WTC11 (cell line): ENCODE results near the gene MAP1B. TPM values are rescaled to one million over a fixed set of nuclear protein-coding genes. Genes with fewer than 3 reads are reported as not detected.

Source experiments
- ATAC-seq: fragments of 200-7000 bp; cut with Tn5 transposase; 2 replicates; pipeline ENCODE4 v1.10.0; 2021; ENCODE audit warnings: mild to moderate bottlenecking, moderate library complexity
- CTCF ChIA-PET: fragments of 300-600 bp; sonication (Branson Sonifier 250); formaldehyde crosslinking; loops from one replicate; lab custom pipeline; 2021; ENCODE audit warnings: antibody characterized with exemption; lab: Charles Lee
- POLR2A ChIA-PET: fragments of 350-600 bp; sonication (Branson Sonifier 250); formaldehyde crosslinking; loops from one replicate; lab custom pipeline; 2021; ENCODE audit warnings: antibody characterized with exemption; lab: Charles Lee
- DNase-seq: peaks from one replicate; pipeline ENCODE4 v3.0.0; 2021; ENCODE audit warnings: low spot score
- H3K27ac Mint-ChIP-seq: 2 replicates; pipeline ENCODE4 v1.8.0; 2021; ENCODE audit warnings: mixed read lengths
- H3K27me3 Mint-ChIP-seq: 2 replicates; pipeline ENCODE4 v1.8.0; 2021; ENCODE audit warnings: low read depth, mild to moderate bottlenecking, moderate library complexity, mixed read lengths
- H3K36me3 Mint-ChIP-seq: 2 replicates; pipeline ENCODE4 v1.8.0; 2021; ENCODE audit warnings: mixed read lengths
- H3K4me1 Mint-ChIP-seq: 2 replicates; pipeline ENCODE4 v1.8.0; 2022; ENCODE audit warnings: mixed read lengths
- H3K4me3 Mint-ChIP-seq: 2 replicates; pipeline ENCODE4 v1.8.0; 2021; ENCODE audit warnings: mild to moderate bottlenecking, moderate library complexity, mixed read lengths
- H3K9me3 Mint-ChIP-seq: 2 replicates; pipeline ENCODE4 v1.8.0; 2021; ENCODE audit warnings: mixed read lengths
- ELF4 ChIP-seq: sonication (generic); formaldehyde crosslinking; IDR thresholded peaks from 2 replicates; pipeline ENCODE4 v1.8.1; 2022; ENCODE audit warnings: low read depth, mild to moderate bottlenecking, moderate library complexity, missing genetic modification reagents
- ESRRA ChIP-seq: sonication (generic); formaldehyde crosslinking; IDR thresholded peaks from 2 replicates; pipeline ENCODE4 v1.8.1; 2022; ENCODE audit warnings: mild to moderate bottlenecking, missing genetic modification reagents, borderline replicate concordance
- ETV6 ChIP-seq: sonication (generic); formaldehyde crosslinking; IDR thresholded peaks from 2 replicates; pipeline ENCODE4 v1.8.1; 2022; ENCODE audit warnings: mild to moderate bottlenecking, missing genetic modification reagents
- JUN ChIP-seq: sonication (generic); formaldehyde crosslinking; IDR thresholded peaks from 2 replicates; pipeline ENCODE4 v1.8.0; 2023; ENCODE audit warnings: mild to moderate bottlenecking, missing genetic modification reagents
- MXD4 ChIP-seq: fragments of 250-450 bp; sonication (Bioruptor Pico); IDR thresholded peaks from 2 replicates; pipeline ENCODE4 v1.8.0; 2021; ENCODE audit warnings: mild to moderate bottlenecking, moderate library complexity, borderline replicate concordance
- NFYB ChIP-seq: sonication (generic); formaldehyde crosslinking; conservative IDR thresholded peaks from 2 replicates; pipeline ENCODE4 v1.8.0; 2022; ENCODE audit warnings: low read depth, missing genetic modification reagents
- NR2C2 ChIP-seq: sonication (generic); formaldehyde crosslinking; IDR thresholded peaks from 2 replicates; pipeline ENCODE4 v1.8.0; 2022; ENCODE audit warnings: mild to moderate bottlenecking, missing genetic modification reagents
- RORB ChIP-seq: fragments of 250-450 bp; sonication (Bioruptor Pico); IDR thresholded peaks from 2 replicates; pipeline ENCODE4 v1.9.0; 2021; ENCODE audit warnings: mild to moderate bottlenecking
- ZBTB21 ChIP-seq: sonication (generic); formaldehyde crosslinking; IDR thresholded peaks from 2 replicates; pipeline ENCODE4 v1.8.1; 2023; ENCODE audit warnings: mild to moderate bottlenecking, missing genetic modification reagents, borderline replicate concordance
- ZNF219 ChIP-seq: sonication (generic); formaldehyde crosslinking; IDR thresholded peaks from 2 replicates; pipeline ENCODE4 v1.8.0; 2023; ENCODE audit warnings: missing genetic modification reagents, mild to moderate bottlenecking, borderline replicate concordance
- total RNA-seq: library from RNA; stranded (reverse); gene quantifications from 3 replicates; pipeline ENCODE4 v1.2.3, GENCODE V29; 2021
- TF ChIP-seq, protein P1 (sequence below): sonication (generic); formaldehyde crosslinking; IDR thresholded peaks from 2 replicates; pipeline ENCODE4 v1.8.0; 2023; ENCODE audit warnings: mild to moderate bottlenecking, missing genetic modification reagents
- TF ChIP-seq, protein P2 (sequence below): sonication (generic); formaldehyde crosslinking; IDR thresholded peaks from 2 replicates; pipeline ENCODE4 v1.8.1; 2023; ENCODE audit warnings: mild to moderate bottlenecking, missing genetic modification reagents, borderline replicate concordance

MAP1B gene
- total RNA-seq, 1 experiment from 2014 or later = 95.0 TPM

DNA sequence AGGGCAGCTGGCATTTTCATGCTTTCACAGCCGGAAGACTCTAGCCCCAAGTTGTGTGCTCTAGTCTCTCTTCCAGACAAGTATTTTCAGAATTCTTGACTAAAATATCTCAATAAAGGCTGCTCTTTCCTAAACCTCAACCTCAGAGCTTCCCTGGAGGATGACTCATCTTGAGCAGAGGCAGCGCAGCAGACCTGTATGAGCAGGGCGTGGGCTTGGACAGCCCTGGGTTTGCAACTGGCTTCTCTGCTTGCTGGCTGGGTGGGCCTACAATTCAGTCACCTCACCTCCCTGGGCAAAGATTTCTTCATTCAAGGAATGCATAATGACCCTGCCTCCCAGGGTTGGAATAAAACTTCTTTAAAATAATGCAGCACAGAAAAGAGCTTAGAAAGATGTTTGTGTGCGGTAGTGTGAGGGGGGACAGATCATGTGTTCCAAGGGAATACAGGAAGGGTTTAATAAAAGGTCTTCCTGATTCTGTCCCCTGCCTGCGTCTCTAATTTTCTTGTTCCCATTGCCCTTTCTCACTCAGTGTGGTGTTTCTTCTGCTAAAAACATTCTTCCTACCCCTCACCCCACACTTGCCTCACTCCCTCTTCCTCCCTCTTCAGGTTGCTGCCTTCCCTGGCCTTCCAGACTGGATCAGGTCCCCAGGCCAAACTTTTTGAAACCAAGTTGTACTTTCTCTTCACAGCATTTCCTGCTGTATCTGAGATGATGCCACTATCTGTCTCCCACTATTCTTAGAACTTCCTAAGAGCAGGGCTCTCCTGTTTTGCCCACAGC is 39.4 kb upstream of the MAP1B start (continued):
- TF ChIP-seq, protein P1, sequence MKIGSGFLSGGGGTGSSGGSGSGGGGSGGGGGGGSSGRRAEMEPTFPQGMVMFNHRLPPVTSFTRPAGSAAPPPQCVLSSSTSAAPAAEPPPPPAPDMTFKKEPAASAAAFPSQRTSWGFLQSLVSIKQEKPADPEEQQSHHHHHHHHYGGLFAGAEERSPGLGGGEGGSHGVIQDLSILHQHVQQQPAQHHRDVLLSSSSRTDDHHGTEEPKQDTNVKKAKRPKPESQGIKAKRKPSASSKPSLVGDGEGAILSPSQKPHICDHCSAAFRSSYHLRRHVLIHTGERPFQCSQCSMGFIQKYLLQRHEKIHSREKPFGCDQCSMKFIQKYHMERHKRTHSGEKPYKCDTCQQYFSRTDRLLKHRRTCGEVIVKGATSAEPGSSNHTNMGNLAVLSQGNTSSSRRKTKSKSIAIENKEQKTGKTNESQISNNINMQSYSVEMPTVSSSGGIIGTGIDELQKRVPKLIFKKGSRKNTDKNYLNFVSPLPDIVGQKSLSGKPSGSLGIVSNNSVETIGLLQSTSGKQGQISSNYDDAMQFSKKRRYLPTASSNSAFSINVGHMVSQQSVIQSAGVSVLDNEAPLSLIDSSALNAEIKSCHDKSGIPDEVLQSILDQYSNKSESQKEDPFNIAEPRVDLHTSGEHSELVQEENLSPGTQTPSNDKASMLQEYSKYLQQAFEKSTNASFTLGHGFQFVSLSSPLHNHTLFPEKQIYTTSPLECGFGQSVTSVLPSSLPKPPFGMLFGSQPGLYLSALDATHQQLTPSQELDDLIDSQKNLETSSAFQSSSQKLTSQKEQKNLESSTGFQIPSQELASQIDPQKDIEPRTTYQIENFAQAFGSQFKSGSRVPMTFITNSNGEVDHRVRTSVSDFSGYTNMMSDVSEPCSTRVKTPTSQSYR = no peak
- TF ChIP-seq ZNF219 = no peak
- no peak for TF ChIP-seq ELF4 (CRISPR knock-in tag)

DNA sequence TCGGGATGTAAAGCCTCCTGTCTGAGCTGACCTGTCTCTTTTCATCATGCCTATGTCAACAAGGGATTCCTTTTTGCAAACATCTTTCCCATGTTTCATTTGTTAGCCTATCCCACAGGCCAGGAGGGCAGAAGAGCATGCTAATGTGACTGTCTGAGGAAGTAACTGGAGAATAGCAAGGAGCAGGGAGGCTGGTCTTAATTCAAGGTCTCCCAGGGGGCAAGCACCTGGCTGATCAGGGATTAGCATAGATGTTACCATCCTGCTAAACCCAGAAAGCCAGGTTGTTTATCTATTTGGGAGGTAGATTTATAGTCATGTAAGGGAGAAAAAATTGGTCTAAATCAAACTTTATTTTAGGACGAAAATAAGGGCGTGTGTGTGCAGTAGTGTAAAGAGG is 36.7 kb upstream of the MAP1B start:
- CTCF ChIA-PET = no interaction called here
- H3K27me3 Mint-ChIP-seq = no peaks in the 10 kb centered on the region

DNA sequence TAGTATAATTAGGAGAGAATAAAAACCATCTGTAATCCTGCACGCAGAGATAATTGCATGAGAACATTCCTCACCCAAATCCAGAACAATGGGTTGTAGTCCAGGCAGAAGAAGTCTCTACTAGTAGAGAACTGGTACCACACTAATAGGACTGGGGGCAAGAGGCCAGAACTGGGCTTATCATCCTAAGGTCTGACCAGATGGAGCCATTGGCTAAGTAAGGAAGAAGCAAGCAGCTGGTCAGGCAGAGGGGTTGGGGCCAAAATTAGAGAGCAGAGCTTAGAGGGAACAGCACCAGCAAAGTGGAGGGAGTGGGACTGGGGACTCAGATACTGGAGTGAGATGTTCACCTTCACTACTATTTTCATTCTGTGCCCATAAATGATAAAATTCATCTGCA is 35.4 kb upstream of the MAP1B start:
- Mint-ChIP-seq H3K4me1 (peaks cover 35% of the 10 kb centered on the region), H3K36me3 (no peaks in the 10 kb centered on the region)
- TF ChIP-seq JUN (CRISPR knock-in tag) (no peak), RORB (CRISPR knock-in tag) (no peak)
- TF ChIP-seq, protein P2, sequence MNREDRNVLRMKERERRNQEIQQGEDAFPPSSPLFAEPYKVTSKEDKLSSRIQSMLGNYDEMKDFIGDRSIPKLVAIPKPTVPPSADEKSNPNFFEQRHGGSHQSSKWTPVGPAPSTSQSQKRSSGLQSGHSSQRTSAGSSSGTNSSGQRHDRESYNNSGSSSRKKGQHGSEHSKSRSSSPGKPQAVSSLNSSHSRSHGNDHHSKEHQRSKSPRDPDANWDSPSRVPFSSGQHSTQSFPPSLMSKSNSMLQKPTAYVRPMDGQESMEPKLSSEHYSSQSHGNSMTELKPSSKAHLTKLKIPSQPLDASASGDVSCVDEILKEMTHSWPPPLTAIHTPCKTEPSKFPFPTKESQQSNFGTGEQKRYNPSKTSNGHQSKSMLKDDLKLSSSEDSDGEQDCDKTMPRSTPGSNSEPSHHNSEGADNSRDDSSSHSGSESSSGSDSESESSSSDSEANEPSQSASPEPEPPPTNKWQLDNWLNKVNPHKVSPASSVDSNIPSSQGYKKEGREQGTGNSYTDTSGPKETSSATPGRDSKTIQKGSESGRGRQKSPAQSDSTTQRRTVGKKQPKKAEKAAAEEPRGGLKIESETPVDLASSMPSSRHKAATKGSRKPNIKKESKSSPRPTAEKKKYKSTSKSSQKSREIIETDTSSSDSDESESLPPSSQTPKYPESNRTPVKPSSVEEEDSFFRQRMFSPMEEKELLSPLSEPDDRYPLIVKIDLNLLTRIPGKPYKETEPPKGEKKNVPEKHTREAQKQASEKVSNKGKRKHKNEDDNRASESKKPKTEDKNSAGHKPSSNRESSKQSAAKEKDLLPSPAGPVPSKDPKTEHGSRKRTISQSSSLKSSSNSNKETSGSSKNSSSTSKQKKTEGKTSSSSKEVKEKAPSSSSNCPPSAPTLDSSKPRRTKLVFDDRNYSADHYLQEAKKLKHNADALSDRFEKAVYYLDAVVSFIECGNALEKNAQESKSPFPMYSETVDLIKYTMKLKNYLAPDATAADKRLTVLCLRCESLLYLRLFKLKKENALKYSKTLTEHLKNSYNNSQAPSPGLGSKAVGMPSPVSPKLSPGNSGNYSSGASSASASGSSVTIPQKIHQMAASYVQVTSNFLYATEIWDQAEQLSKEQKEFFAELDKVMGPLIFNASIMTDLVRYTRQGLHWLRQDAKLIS (CRISPR knock-in tag) = no peak
- TF ChIP-seq, all 79 proteins: peak for 0
- Mint-ChIP-seq H3K27ac (no peak overlapping the region), H3K27me3 (no peaks in the 10 kb centered on the region), H3K9me3 (no peaks in the 10 kb centered on the region), H3K4me3 (no peak overlapping the region)
- POLR2A ChIA-PET = no interaction called here
- CTCF ChIA-PET = no interaction called here
- no peak for DNase-seq
- no peak for ATAC-seq

More for the DNA sequence above, 36.7 kb upstream of the MAP1B start:
- no peak for TF ChIP-seq NR2C2 (CRISPR knock-in tag)
- no peak for TF ChIP-seq ZBTB21 (CRISPR knock-in tag)
- TF ChIP-seq ESRRA (CRISPR knock-in tag) = peak; percentile 81; the same call in 1 of the 2 replicates
- H3K4me3 Mint-ChIP-seq = no peak overlapping the region
- no peaks in the 10 kb centered on the region for H3K36me3 Mint-ChIP-seq
- peaks cover 43% of the 10 kb centered on the region for H3K4me1 Mint-ChIP-seq
- DNase-seq (peak; percentile 23), ATAC-seq (peak; percentile 49)
- POLR2A ChIA-PET = interaction anchor here (1.1 kb wide), 1 partner anchor 37 kb away, joined by 3 read pairs; the partner anchor contains the start of gene MAP1B
- no peaks in the 10 kb centered on the region for H3K9me3 Mint-ChIP-seq
- H3K27ac Mint-ChIP-seq = 0 out of 2 replicates have a peak overlapping the region, but pooled peaks have one; percentile 56

DNA sequence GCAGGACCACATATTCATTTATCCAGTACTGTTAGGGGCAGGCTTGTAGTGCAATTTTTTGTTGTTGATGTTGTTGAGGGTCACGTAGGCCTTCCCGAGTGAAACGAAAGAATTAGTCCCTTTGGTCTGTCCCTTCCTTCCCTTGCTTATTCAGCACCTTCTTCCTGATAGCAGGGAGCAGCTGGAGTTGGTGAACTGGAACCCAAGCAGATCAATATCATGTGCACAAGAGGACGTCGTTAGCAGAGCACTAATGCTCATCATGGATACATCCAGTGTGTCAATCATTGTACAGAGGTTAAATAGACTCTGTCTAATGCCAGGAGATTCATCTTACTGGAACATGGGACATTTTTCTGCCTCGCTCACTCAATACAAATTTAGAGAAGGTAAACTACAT is 33.0 kb upstream of the MAP1B start:
- peaks cover 37% of the 10 kb centered on the region for H3K4me1 Mint-ChIP-seq
- no peaks in the 10 kb centered on the region for H3K9me3 Mint-ChIP-seq
- TF ChIP-seq ETV6 = no peak
- TF ChIP-seq NFYB (CRISPR knock-in tag) = no peak
- no peak for TF ChIP-seq MXD4 (CRISPR knock-in tag)
- DNase-seq = no peak
- H3K27me3 Mint-ChIP-seq = no peaks in the 10 kb centered on the region
- H3K27ac Mint-ChIP-seq = no peak overlapping the region
- POLR2A ChIA-PET = no interaction called here
- CTCF ChIA-PET = no interaction called here
- ATAC-seq = no peak
- H3K4me3 Mint-ChIP-seq = no peak overlapping the region
- H3K36me3 Mint-ChIP-seq = no peaks in the 10 kb centered on the region
